ENCODE measurements around the gene PRKAG2.

The PRKAG2 gene

GRCh38 chr7:151893405-151893923 lies 16.5 kb upstream of the PRKAG2 start:
- no peaks in the 10 kb centered on the region for H3K27me3 ChIP-seq (ENCODE audit: insufficient read depth, low read depth)
- H3K27ac ChIP-seq: no peak overlapping the region
- H3K36me3 ChIP-seq (ENCODE audit: insufficient read depth): no peaks in the 10 kb centered on the region
- H4K20me1 ChIP-seq (ENCODE audit: insufficient read depth): no peaks in the 10 kb centered on the region
- H3K4me3 ChIP-seq (IDR thresholded peaks at IDR 0.05; ENCODE audit: insufficient read depth, low read depth, low read length): no peak overlapping the region
- H2AFZ ChIP-seq (ENCODE audit: low read depth): no peak overlapping the region
- H3K79me2 ChIP-seq (ENCODE audit: insufficient read depth, low read depth): no peaks in the 10 kb centered on the region
- TF ChIP-seq CTCF (conservative IDR thresholded peaks at IDR 0.05; ENCODE audit: low read depth, low read length): no peak
- H3K4me2 ChIP-seq: no peak overlapping the region
- no peak overlapping the region for H3K9ac ChIP-seq
- no peaks in the 10 kb centered on the region for H3K4me1 ChIP-seq (ENCODE audit: low read depth, poor library complexity, severe bottlenecking)

- H3K4me2 ChIP-seq: no peak overlapping the region
- TF ChIP-seq CTCF (conservative IDR thresholded peaks at IDR 0.05; ENCODE audit: low read depth, low read length): no peak
- no peaks in the 10 kb centered on the region for H3K79me2 ChIP-seq (ENCODE audit: insufficient read depth, low read depth)
- no peak overlapping the region for H2AFZ ChIP-seq (ENCODE audit: low read depth)
- no peaks in the 10 kb centered on the region for H3K27me3 ChIP-seq (ENCODE audit: insufficient read depth, low read depth)
- no peak overlapping the region for H3K4me3 ChIP-seq (IDR thresholded peaks at IDR 0.05; ENCODE audit: insufficient read depth, low read depth, low read length)
- H3K9ac ChIP-seq: no peak overlapping the region
- no peak overlapping the region for H3K27ac ChIP-seq
- H3K4me1 ChIP-seq (ENCODE audit: low read depth, poor library complexity, severe bottlenecking): no peaks in the 10 kb centered on the region
- H3K36me3 ChIP-seq (ENCODE audit: insufficient read depth): no peaks in the 10 kb centered on the region
- no peaks in the 10 kb centered on the region for H4K20me1 ChIP-seq (ENCODE audit: insufficient read depth)
Measured at GRCh38 chr7:151891753-151892152, 14.8 kb upstream of the PRKAG2 start.

- no peak overlapping the region for H2AFZ ChIP-seq (ENCODE audit: low read depth)
- no peak overlapping the region for H3K4me3 ChIP-seq (IDR thresholded peaks at IDR 0.05; ENCODE audit: insufficient read depth, low read depth, low read length)
- TF ChIP-seq CTCF (conservative IDR thresholded peaks at IDR 0.05; ENCODE audit: low read depth, low read length): no peak
- H3K4me1 ChIP-seq (ENCODE audit: low read depth, poor library complexity, severe bottlenecking): no peaks in the 10 kb centered on the region
- H3K79me2 ChIP-seq (ENCODE audit: insufficient read depth, low read depth): no peaks in the 10 kb centered on the region
- no peak overlapping the region for H3K9ac ChIP-seq
- no peak overlapping the region for H3K4me2 ChIP-seq
- no peaks in the 10 kb centered on the region for H4K20me1 ChIP-seq (ENCODE audit: insufficient read depth)
- H3K27ac ChIP-seq: no peak overlapping the region
- H3K27me3 ChIP-seq (ENCODE audit: insufficient read depth, low read depth): no peaks in the 10 kb centered on the region
- H3K36me3 ChIP-seq (ENCODE audit: insufficient read depth): no peaks in the 10 kb centered on the region
Measured at GRCh38 chr7:151891182-151891581, 14.3 kb upstream of the PRKAG2 start.

- no peak overlapping the region for H3K4me2 ChIP-seq
- no peak overlapping the region for H2AFZ ChIP-seq (ENCODE audit: low read depth)
- no peaks in the 10 kb centered on the region for H3K36me3 ChIP-seq (ENCODE audit: insufficient read depth)
- H3K4me1 ChIP-seq (ENCODE audit: low read depth, poor library complexity, severe bottlenecking): no peaks in the 10 kb centered on the region
- H3K9ac ChIP-seq: no peak overlapping the region
- H4K20me1 ChIP-seq (ENCODE audit: insufficient read depth): no peaks in the 10 kb centered on the region
- no peaks in the 10 kb centered on the region for H3K79me2 ChIP-seq (ENCODE audit: insufficient read depth, low read depth)
- no peaks in the 10 kb centered on the region for H3K27me3 ChIP-seq (ENCODE audit: insufficient read depth, low read depth)
- H3K4me3 ChIP-seq (IDR thresholded peaks at IDR 0.05; ENCODE audit: insufficient read depth, low read depth, low read length): no peak overlapping the region
- no peak for TF ChIP-seq CTCF (conservative IDR thresholded peaks at IDR 0.05; ENCODE audit: low read depth, low read length)
- no peak overlapping the region for H3K27ac ChIP-seq
Measured at GRCh38 chr7:151890355-151891004, 13.6 kb upstream of the PRKAG2 start.
